ENCODE results near the gene KIN. TPM values are rescaled to one million over a fixed set of nuclear protein-coding genes. Genes with fewer than 3 reads are reported as not detected.

KIN gene
- total RNA-seq, 2 donors from 2014 or later = 10.9 to 11.6 TPM

GRCh38 chr10:7795605-7796004 is 7.8 kb upstream of the KIN start:
- peaks cover 13% of the 10 kb centered on the region for H3K4me1 ChIP-seq
- no peaks in the 10 kb centered on the region for H3K27me3 ChIP-seq
- no peak overlapping the region for H3K4me3 ChIP-seq
- no peak for DNase-seq
- intact Hi-C loops (cut with DNase I) = no loop called here
- no peak overlapping the region for H3K9ac ChIP-seq (ENCODE audit: low read depth in 2 of 2, low read length in 2 of 2)
- no peaks in the 10 kb centered on the region for H3K9me3 ChIP-seq
- peaks cover 13% of the 10 kb centered on the region for H3K36me3 ChIP-seq
- no peak overlapping the region for H3K27ac ChIP-seq
- TF ChIP-seq, protein P1, sequence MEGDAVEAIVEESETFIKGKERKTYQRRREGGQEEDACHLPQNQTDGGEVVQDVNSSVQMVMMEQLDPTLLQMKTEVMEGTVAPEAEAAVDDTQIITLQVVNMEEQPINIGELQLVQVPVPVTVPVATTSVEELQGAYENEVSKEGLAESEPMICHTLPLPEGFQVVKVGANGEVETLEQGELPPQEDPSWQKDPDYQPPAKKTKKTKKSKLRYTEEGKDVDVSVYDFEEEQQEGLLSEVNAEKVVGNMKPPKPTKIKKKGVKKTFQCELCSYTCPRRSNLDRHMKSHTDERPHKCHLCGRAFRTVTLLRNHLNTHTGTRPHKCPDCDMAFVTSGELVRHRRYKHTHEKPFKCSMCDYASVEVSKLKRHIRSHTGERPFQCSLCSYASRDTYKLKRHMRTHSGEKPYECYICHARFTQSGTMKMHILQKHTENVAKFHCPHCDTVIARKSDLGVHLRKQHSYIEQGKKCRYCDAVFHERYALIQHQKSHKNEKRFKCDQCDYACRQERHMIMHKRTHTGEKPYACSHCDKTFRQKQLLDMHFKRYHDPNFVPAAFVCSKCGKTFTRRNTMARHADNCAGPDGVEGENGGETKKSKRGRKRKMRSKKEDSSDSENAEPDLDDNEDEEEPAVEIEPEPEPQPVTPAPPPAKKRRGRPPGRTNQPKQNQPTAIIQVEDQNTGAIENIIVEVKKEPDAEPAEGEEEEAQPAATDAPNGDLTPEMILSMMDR (IDR thresholded peaks at IDR 0.05) = no peak

GRCh38 chr10:7794251-7795026 is 6.6 kb upstream of the KIN start:
- Histone ChIP-seq H3K4me3 (no peak overlapping the region), H3K9me3 (no peaks in the 10 kb centered on the region), H3K36me3 (peaks cover 10% of the 10 kb centered on the region), H3K4me1 (peaks cover 22% of the 10 kb centered on the region), H3K27me3 (no peaks in the 10 kb centered on the region), H3K9ac (ENCODE audit: low read depth in 2 of 2, low read length in 2 of 2) (no peak overlapping the region), H3K27ac (no peak overlapping the region)
- TF ChIP-seq, protein P1 (IDR thresholded peaks at IDR 0.05) = no peak
- intact Hi-C loops (cut with DNase I) = no loop called here
- no peak for DNase-seq

DNA sequence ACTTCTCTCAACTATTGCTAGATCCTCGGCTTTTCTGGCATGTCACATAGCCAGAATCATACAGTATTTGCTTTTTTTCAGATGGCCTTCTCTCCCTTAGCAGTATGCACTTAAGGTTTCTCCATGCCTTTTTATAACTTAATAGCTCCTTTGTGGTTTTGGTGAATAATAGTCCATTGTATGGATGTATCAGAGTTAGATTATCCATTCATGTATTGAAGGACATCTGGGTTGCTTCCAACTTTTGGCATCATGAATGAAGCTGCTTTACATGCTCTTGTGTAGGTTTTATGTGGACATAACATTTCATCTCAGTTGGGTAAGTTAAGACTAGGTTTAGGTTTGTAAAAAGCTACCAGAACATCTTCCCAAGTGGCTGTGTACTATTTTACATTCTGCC is 4.7 kb upstream of the KIN start:
- Histone ChIP-seq H3K9ac (ENCODE audit: low read depth in 2 of 2, low read length in 2 of 2) (no peak overlapping the region), H3K36me3 (peaks cover 7% of the 10 kb centered on the region), H3K27me3 (no peaks in the 10 kb centered on the region), H3K4me3 (no peak overlapping the region), H3K9me3 (no peaks in the 10 kb centered on the region), H3K27ac (no peak overlapping the region), H3K4me1 (peaks cover 26% of the 10 kb centered on the region)
- intact Hi-C loops (cut with DNase I) = no loop called here
- DNase-seq = no peak
- TF ChIP-seq, protein P1 (IDR thresholded peaks at IDR 0.05) = no peak

DNA sequence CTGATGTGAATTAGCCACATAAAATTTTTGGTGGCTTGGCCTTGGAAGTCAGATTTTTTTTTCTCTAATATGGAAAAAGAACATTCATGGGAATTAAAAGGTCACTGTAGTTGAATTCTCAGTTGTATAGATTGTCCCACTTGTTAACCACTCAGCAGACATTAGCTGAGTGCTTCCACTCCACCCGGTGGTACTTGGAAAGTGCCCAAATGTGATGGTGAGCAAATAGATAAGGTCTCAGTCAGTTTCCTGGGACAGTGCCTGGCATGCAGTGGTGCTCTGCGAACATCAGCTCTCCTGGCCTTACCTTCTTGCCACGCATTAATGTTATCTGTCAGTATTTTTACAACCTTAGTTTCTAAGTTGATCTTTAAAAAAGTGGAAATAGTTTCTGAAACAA is 1.6 kb upstream of the KIN start:
- Histone ChIP-seq H3K27ac (no peak overlapping the region), H3K36me3 (no peaks in the 10 kb centered on the region), H3K9ac (ENCODE audit: low read depth in 2 of 2, low read length in 2 of 2) (peak overlapping the region in 1 of 2 donors; percentile 95), H3K9me3 (no peaks in the 10 kb centered on the region), H3K4me3 (peak overlapping the region; percentile 95), H3K4me1 (peaks cover 26% of the 10 kb centered on the region), H3K27me3 (no peaks in the 10 kb centered on the region)
- DNase-seq = peak; percentile 46
- intact Hi-C loops (cut with DNase I) = loop anchor here (2.0 kb wide), 1 partner anchor 25 kb away; no protein-coding TSS in a partner anchor
- TF ChIP-seq, protein P1 (IDR thresholded peaks at IDR 0.05) = no peak

- Histone ChIP-seq H3K9ac (ENCODE audit: low read depth in 2 of 2, low read length in 2 of 2) (peak overlapping the region; percentile 95 to 97), H3K27ac (peak overlapping the region; percentile 60), H3K4me3 (peak overlapping the region; percentile 95), H3K36me3 (no peaks in the 10 kb centered on the region), H3K9me3 (no peaks in the 10 kb centered on the region), H3K4me1 (peaks cover 26% of the 10 kb centered on the region), H3K27me3 (no peaks in the 10 kb centered on the region)
- intact Hi-C loops (cut with DNase I) = loop anchor here (2.0 kb wide), 1 partner anchor 26 kb away; no protein-coding TSS in a partner anchor
- TF ChIP-seq, protein P1 (IDR thresholded peaks at IDR 0.05) = no peak
- DNase-seq = peak; percentile 49
Measured at GRCh38 chr10:7788639-7789286, 970 bp upstream of the KIN start.
